EL (cell line): ENCODE data around the gene PPP1CC.

Experiments used
- DNase-seq: peaks from one replicate; pipeline ENCODE4 v3.0.0-alpha.2; 2016

PPP1CC gene

DNA sequence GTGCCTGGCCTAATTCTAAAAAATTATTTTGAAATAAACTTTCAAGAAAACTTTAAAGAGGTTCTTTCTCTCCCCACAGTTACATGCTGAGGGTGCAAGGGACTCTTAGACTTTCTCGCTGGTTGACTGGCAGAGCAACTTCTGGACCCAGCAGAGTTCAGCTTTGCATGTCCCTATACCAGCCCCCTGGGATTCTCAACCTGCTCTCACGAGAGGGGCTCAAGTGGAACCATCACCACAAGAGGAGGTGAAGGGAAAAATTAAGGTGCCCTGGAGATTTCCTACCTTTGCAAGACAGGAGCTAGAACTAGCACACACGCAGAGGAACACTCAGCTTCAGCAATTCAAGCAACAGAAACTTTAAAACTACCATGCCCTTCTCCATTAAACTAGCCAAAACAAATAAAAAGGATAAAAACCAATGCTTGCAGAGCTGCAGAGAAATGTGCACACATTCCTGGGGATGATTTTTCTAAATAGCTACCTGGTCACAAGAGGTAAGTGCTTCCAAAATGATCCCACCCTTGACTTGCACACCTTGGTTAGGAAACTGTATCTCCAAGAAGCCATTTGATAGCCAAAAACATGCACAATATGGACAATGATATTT, 56.3 kb downstream of the PPP1CC start:
- DNase-seq: no peak

DNA sequence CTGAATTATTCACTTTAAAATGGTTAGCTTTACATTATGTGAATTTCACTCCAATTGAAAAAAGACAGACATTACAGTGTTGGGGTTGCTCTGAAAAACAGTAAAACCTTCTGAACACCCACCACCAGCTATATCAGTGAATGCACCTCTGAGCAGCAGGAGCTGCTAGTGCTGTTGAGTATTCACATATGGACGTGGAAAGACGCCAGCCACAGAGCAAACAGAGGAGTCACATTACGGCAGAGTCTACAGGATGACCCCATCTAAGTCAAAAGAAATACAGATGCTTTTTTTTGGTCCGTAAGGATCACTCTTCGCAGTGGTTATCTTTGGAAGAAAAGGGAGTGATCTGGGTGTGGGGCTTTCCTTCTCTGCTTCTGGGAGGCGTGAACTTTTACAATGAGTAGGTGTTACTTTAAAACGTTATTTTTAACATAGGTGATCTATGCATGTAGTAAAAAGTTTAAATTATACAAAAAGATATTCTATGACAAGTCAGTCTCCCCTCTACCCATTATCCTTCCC, 58.3 kb downstream of the PPP1CC start:
- DNase-seq: no peak

DNA sequence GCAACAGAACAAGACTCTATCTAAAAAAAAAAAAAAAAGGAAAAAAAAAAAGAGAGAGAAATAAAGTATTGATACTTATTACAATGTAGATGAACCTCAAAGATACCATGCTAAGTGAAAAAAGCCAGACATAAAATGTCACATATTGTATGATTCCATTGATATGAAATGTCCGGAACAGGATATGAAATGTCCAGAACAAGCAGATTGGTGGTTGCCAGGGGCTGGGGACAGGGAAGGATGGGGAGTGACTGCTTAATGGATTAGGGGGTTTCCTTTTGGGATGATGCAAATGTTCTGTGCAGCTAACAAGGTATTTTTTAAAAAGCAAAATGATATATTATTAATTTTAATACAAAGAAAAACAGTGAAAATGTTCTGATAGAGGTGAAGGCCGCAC, 58.8 kb downstream of the PPP1CC start:
- DNase-seq: no peak

DNA sequence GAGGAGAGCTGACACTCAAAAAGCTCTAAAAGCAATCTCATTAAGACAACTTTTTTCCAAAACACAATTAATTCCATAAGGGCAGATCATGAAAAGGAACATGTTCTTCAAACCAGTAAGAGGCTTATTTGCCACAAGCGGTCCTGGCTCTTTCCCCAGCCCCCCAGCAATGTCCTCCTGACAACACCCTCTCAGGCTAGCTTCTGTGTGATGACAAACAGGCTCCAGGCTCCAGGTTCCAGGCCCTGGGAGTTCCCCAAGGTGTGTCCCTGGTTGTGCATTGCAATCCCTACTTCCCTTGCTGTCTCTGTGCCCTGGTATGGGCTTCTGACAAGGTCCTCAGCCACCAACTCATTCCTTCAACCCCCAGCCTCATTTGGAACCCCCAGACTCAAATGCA, 62.7 kb downstream of the PPP1CC start:
- DNase-seq: no peak

DNA sequence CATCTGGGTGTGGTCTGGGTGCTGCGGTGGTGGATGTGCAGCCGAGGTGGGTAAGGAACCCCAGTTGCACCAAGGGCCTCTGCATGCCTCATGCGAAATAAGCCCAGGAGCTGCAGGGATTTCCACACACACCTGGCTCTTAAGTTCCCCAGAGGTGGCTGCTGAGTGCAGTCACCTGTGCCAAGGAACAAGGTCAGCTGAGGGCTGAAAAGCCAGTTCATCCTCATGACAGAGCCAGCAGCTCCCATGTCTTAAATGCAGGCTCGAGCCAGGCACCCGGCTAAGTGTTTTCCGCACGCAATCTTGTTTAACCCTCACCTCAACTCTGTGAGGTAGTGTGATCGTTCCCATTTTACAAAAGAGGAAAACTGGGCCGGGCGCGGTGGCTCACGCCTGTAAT, 63.5 kb downstream of the PPP1CC start:
- no peak for DNase-seq

DNA sequence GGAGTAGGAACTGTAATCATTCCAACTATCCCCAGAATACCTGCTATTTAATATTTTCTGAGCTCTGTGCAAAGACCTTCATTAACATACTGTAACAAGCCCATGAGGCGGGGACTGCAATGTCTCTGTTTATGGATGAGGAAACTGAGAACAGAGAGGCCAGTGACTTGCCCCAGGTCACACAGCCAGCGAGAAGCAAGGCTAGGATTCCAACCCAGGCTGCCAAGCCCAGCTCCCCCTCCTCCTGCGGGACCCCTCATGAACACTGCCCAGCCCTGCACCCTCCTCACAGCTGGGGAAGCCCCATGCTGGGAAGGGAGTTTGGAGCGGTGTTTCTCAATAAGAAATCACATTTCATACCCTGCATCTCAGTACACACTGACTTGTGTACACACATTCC, 64.7 kb downstream of the PPP1CC start:
- no peak for DNase-seq

DNA sequence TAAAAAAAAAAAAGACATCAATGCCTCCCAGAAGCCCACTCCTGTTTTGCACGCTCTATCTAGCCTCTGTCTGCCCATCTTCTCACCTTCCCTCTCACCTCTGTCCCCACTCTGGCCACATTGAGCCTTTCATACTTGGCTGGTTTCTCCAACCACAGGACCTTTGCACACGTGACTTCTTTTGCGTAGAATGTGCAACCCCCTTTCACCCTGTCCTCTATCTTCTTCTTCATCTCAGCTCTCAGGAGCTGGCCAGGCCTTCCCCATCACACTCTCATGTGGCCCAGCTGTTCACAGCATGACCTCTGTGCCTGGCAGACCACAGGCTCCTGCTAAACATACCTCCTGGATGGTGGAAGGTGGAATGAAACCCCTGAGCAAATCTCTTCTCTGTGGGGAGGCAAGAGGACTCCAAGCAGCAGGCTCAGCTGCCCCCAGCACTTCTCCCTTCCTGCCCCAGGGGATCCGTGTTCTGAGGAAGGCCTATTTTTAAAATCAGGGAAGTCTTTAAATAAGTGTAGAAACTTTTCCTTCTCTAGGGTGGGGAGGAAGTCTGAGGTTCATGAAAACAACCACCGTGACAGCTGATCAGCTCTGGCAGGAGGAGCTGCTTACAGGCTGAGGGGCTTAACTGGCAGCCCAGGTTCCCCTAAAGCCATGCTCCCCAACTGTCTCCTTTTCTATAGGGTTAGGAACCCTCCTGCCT, 65.3 kb downstream of the PPP1CC start:
- DNase-seq: no peak

DNA sequence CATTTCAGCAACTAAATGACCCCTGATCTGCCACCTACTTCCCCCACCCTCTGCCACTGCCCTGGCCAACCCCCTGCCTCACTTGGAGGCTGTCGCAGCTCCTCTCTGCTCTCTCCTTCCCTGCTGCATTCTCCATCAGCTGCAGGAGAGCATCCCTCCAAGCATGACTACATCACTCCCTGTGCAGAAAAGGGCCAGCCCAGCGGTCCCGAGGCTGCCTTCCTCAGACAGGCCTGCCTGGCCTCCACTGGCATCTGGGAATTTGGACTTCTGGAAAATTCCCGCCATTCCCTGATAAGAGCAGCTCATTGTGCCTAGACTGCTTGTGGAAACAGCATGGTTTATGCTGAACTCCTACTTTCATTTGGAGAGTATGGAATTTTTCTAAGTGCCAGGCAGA, 66.5 kb downstream of the PPP1CC start:
- DNase-seq: no peak

DNA sequence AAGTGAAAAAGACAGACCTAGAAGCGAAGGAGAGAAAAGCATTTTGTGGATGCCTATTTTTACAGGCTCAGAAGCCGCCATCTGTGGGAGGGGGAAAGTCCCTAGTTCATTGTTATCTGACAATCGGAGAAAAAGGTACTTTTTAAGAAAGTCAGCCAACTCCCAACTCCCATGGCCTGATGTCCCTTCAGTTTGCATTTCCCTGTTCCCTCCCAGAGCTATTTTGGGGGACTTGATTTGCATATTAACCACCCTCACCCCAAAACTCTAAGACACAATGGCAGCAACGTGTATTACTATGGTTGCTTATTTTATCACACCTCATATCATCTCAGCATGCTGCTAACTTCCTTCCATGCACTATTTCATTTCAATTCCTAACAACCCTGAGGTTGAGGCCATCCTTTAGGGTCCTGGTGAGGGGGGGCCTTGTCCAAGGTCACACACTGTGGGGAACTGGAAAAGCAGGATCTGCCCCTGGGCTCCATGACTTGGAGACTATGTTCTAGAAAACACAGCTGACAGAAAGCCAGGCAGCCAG, 72.5 kb downstream of the PPP1CC start:
- DNase-seq: no peak
